ENCODE results near the gene PABPC4L.
A peak's percentile ranks its signal among the peaks of the same experiment; 100 is the strongest.
"Not testable (repeated sequence)": the region's sequence is repeated elsewhere in the genome, so short reads cannot be mapped to it uniquely, and the experiment has no call there.

The PABPC4L gene

DNA sequence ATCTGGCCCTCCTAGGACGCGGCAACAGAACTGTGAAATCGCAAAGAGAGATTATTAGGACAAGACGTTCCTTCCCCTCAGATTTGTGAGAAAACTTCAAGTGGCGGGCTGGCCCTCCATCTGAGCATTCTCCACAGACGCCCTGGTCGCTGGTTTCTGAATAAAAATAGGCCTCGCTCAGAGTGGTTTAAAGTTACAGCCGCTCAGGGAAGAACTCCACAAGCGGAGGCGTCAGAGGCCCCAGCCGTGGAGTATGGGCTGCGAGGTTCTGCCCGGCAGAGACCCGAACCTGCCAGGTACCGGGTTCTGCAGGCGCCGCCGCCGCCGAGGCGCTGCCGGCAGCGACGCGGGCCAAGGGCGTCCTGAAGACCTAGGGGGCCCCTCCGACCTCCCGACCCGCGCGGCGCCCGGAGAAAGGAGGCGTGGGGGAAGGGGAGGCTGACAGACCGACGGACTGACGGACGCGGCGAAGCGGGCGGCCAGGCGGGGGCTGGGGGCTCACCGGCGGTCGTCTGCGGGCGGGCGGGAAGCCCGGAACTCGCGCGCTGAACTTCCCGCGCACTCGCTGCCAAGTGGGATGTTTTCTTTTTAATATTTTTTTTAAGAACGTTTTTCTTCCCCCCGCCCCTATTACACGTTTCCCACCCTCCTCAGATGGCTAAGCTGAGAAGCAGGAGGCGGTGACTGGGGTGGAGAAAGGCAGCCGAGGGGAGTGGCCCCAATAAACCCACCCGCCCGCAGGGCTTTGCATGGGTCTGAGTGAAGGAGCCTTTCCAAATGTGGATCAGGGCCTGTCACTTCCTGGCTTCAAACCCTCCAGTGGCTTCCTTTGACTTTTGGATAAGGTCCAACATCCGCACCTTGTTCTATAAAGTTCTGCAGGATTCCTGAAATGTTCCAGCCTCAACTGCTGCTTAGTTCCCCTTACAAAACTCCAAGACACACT lies at the start of gene PABPC4L:
Gene PABPC4L, minus strand, starts transcription at position 574 of the 946 bp plus-strand sequence. CDS start 770 bp downstream, outside the sequence.
- DNase-seq = peak in 5 of 51 donors; percentile 1 to 8 (median 4)

- DNase-seq = no peak
These were observed 49.7 kb upstream of the PABPC4L start for GRCh38 chr4:134251322-134251721.

GRCh38 chr4:134243742-134244713 lies 42.4 kb upstream of the PABPC4L start:
- no peak for DNase-seq

DNA sequence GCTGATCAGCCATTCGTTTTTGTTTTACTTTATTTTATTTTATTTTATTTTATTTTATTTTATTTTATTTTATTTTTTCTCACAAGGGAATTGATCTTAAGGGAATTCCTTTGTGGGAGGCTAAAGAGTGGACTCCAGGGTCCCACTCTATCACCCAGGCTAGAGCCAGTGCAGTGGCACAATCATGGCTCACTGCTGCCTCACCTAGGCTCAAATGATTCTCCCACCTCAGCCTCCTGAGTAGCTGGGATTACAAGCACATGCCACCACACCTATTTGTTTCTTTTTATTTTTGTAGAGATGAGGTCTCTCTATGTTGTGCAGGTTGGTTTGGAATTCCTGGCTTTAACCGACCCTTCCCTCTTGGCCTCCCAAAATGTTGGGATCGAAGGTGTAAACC lies 17.5 kb upstream of the PABPC4L start:
- no peak for DNase-seq

GRCh38 chr4:134216411-134216810 lies 14.8 kb upstream of the PABPC4L start:
- no peak for DNase-seq

GRCh38 chr4:134215620-134216344 lies 14.2 kb upstream of the PABPC4L start:
- DNase-seq = no peak

GRCh38 chr4:134207955-134208354 lies 6.4 kb upstream of the PABPC4L start:
- not testable (repeated sequence) for DNase-seq

GRCh38 chr4:134202166-134202956 lies 772 bp upstream of the PABPC4L start:
- DNase-seq = no peak

- DNase-seq = no peak
These were observed 776 bp downstream of the PABPC4L start for GRCh38 chr4:134200811-134201215.

GRCh38 chr4:134189949-134190348 lies 11.6 kb downstream of the PABPC4L start:
- DNase-seq = no peak

DNA sequence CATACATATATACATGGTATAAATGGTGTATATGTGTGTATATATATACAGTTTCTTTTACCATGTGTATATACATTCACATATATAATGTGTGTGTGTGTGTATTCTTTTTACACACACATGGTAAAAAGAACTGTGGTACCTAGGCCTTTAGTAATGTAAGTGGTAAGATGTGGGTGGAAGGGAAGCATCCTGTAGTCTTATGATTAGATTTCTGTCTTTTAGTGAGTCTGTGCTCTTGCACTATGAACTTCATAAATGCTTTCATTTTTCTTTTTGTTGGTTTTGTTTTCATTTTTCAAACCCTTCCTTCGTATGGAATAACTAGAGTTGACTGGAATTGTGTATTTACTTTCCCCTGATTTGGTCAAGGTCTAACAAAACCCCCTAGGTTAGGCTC lies 12.1 kb downstream of the PABPC4L start:
- no peak for DNase-seq

DNA sequence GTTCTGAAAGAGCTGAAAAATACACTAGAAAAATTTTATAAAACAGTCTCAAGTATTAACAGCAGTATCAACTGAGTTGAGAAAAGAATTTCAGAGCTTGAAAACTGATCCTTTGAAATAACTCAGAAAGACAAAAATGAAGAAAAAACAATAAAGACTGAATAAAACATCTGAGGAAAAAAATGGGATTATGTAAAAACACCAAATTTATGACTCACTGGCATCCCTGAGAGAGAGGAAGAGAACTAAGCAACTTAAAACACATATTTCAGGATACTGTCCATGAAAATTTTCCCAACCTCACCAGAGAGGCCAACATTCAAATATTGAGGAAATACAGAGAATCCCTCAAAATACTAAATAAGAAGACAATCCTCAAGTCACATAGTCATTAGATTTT lies 22.9 kb downstream of the PABPC4L start:
- DNase-seq = no peak

GRCh38 chr4:134174271-134174670 lies 27.3 kb downstream of the PABPC4L start:
- no peak for DNase-seq

- DNase-seq = no peak
These were observed 41.4 kb downstream of the PABPC4L start for GRCh38 chr4:134160211-134160610.

DNA sequence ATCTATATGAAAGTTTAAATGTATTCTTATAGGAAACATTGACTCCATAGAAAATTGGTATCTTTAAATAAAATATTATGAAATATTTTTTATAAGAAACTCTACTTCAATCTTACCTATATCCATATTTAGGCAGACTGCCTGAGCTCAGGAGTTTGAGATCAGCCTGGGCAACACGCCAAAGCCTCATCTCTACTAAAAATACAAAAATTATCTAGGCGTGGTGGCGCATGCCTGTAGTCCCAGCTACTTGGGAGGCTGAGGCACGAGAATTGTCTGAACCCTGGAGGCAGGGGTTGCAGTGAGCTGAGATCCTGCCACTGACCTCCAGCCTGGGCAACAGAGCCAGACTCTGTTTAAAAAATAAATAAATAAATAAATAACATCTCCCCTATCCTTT lies 47.5 kb downstream of the PABPC4L start:
- DNase-seq = no peak

GRCh38 chr4:134147941-134148340 lies 53.6 kb downstream of the PABPC4L start:
- no peak for DNase-seq

Measured in hypothalamus (tissue), 51 donors.